ENCODE data around the gene SIGLEC6. TPM values are rescaled to one million over a fixed set of nuclear protein-coding genes. Genes with fewer than 3 reads are reported as not detected.

The SIGLEC6 gene
- total and polyA plus RNA-seq, 12 donors, result 0.06 to 0.18 TPM; not detected in 10

- intact Hi-C loops (cut with DNase I), result no loop called here
- TF ChIP-seq POLR2A (IDR thresholded peaks at IDR 0.05), result no peak
- TF ChIP-seq CTCF (IDR thresholded peaks at IDR 0.05), result no peak
- H3K27ac ChIP-seq, result no peak overlapping the region
- no peaks in the 10 kb centered on the region for H3K9me3 ChIP-seq (replicated peaks in 1 of 3)
- H3K4me1 ChIP-seq (replicated peaks in 1 of 2), result peaks cover 0 to 14% of the 10 kb centered on the region in 2 donors
- peaks cover 0 to 20% of the 10 kb centered on the region in 2 donors for H3K36me3 ChIP-seq (replicated peaks in 1 of 2)
- peak overlapping the region in 1 of 4 donors; percentile 78 for H3K4me3 ChIP-seq
- 59 to 71% (median 62%) methylated on average over 3 of the region's 3 CpGs for WGBS, 4 donors
- DNase-seq, result no peak
- H3K27me3 ChIP-seq, result no peaks in the 10 kb centered on the region
Measured at GRCh38 chr19:51572410-51572809, 40.9 kb upstream of the SIGLEC6 start.

GRCh38 chr19:51571599-51571998 lies 40.1 kb upstream of the SIGLEC6 start:
- 1 to 7% (median 4%) methylated on average over 8 of the region's 8 CpGs for WGBS, 4 donors
- H3K27ac ChIP-seq, result peak overlapping the region in 3 of 5 donors; percentile 18 to 86 (median 23)
- peaks cover 0 to 18% of the 10 kb centered on the region in 2 donors for H3K36me3 ChIP-seq (replicated peaks in 1 of 2)
- H3K4me1 ChIP-seq (replicated peaks in 1 of 2), result peaks cover 0 to 14% of the 10 kb centered on the region in 2 donors
- H3K4me3 ChIP-seq, result peak overlapping the region in 3 of 4 donors; percentile 26 to 78 (median 66)
- TF ChIP-seq POLR2A (IDR thresholded peaks at IDR 0.05) (no peak), CTCF (IDR thresholded peaks at IDR 0.05) (no peak)
- H3K27me3 ChIP-seq, result peaks cover 4% of the 10 kb centered on the region
- DNase-seq, result no peak
- intact Hi-C loops (cut with DNase I), result no loop called here
- H3K9me3 ChIP-seq (replicated peaks in 1 of 3), result no peaks in the 10 kb centered on the region

- H3K9me3 ChIP-seq (replicated peaks in 1 of 3), result no peaks in the 10 kb centered on the region
- intact Hi-C loops (cut with DNase I), result no loop called here
- H3K4me1 ChIP-seq (replicated peaks in 1 of 2), result peaks cover 0 to 14% of the 10 kb centered on the region in 2 donors
- peaks cover 8% of the 10 kb centered on the region for H3K27me3 ChIP-seq
- 0% methylated on average over 24 to 30 of the region's 30 CpGs for WGBS, 4 donors
- DNase-seq, result peak; percentile 93 to 99 (median 95)
- TF ChIP-seq CTCF (IDR thresholded peaks at IDR 0.05) (no peak), POLR2A (IDR thresholded peaks at IDR 0.05) (no peak)
- H3K36me3 ChIP-seq (replicated peaks in 1 of 2), result peaks cover 0 to 18% of the 10 kb centered on the region in 2 donors
- H3K4me3 ChIP-seq, result peak within 1 kb of the TSS in 3 of 4 donors; percentile 26 to 78 (median 66)
- H3K27ac ChIP-seq, result peak within 1 kb of the TSS in 4 of 5 donors; percentile 18 to 86 (median 38)
Measured at GRCh38 chr19:51570962-51571575, 39.6 kb upstream of the SIGLEC6 start, which contains the start of gene ZNF175. Gene ZNF175 (plus strand): TSS chr19:51571283. CDS start chr19:51573330, 2,047 bp downstream.

- Histone ChIP-seq H3K36me3 (replicated peaks in 1 of 2) (peaks cover 0 to 2% of the 10 kb centered on the region in 2 donors), H3K4me3 (no peak overlapping the region), H3K4me1 (replicated peaks in 1 of 2) (peaks cover 0 to 14% of the 10 kb centered on the region in 2 donors), H3K27me3 (peaks cover 20% of the 10 kb centered on the region), H3K9me3 (replicated peaks in 1 of 3) (no peaks in the 10 kb centered on the region), H3K27ac (no peak overlapping the region)
- intact Hi-C loops (cut with DNase I), result no loop called here
- TF ChIP-seq CTCF (IDR thresholded peaks at IDR 0.05), result no peak
- TF ChIP-seq POLR2A (IDR thresholded peaks at IDR 0.05), result no peak
- WGBS, 4 donors, result 82 to 85% (median 84%) methylated on average over 1 of the region's 1 CpG
- DNase-seq, result no peak
Measured at GRCh38 chr19:51568456-51568855, 37.0 kb upstream of the SIGLEC6 start.
